Cardiac muscle cell (in vitro differentiated cells and primary cell): ENCODE data around the gene AHCTF1. TPM values are rescaled to one million over a fixed set of nuclear protein-coding genes. Genes with fewer than 3 reads are reported as not detected.
"Not testable (repeated sequence)": the region's sequence is repeated elsewhere in the genome, so short reads cannot be mapped to it uniquely, and the experiment has no call there.

ENCODE experiments used
- DNase-seq, 2 donors: peaks; one replicate each; pipeline versions ENCODE4 v3.0.0 to v3.0.0-alpha.2; 2010 to 2017; ENCODE audit warnings: low read depth in 1 of 2, low spot score in 1 of 2
- H3K27ac ChIP-seq: fragments of 200-600 bp; sonication (generic); 2 replicates; pipeline ENCODE4 v1.5.1; 2016
- H3K27me3 ChIP-seq: fragments of 200-600 bp; sonication (generic); 2 replicates; pipeline ENCODE4 v1.6.0; 2016; ENCODE audit warnings: control low read depth
- H3K36me3 ChIP-seq: fragments of 200-600 bp; sonication (generic); 2 replicates; pipeline ENCODE4 v1.5.1; 2016; ENCODE audit warnings: control low read depth
- H3K4me1 ChIP-seq: fragments of 200-600 bp; sonication (generic); 2 replicates; pipeline ENCODE4 v1.8.1; 2017; ENCODE audit warnings: low read depth, mild to moderate bottlenecking, mixed run types
- H3K4me3 ChIP-seq: fragments of 200-600 bp; sonication (generic); 2 replicates; pipeline ENCODE4 v1.5.1; 2016; ENCODE audit warnings: mild to moderate bottlenecking
- H3K9me3 ChIP-seq: fragments of 200-600 bp; sonication (generic); 2 replicates; pipeline ENCODE4 v1.5.1; 2017; ENCODE audit warnings: low read depth, mild to moderate bottlenecking, control low read depth
- CTCF ChIP-seq: IDR thresholded peaks from 2 replicates; pipeline ENCODE4 v1.5.1; 2012; ENCODE audit warnings: low read depth, mild to moderate bottlenecking, low read length
- polyA plus RNA-seq: library from polyadenylated mRNA; unstranded; fragments of >200 nt; fragmentation: Nextera tagmentation; extraction: Ambion mirVana; gene quantifications from 2 replicates; pipeline ENCODE4 v1.2.1, GENCODE V29; 2016
- total RNA-seq: library from RNA; depleted of rRNA; stranded (reverse); fragments of >200 nt; gene quantifications from 2 replicates; pipeline ENCODE4 v1.2.3, GENCODE V29; 2016

AHCTF1 gene
- total and polyA plus RNA-seq, 2 experiments from 2014 or later = 6.3 to 19.1 TPM

- Histone ChIP-seq H3K9me3 (no peaks in the 10 kb centered on the region), H3K4me1 (no peaks in the 10 kb centered on the region), H3K27ac (no peak overlapping the region), H3K27me3 (no peaks in the 10 kb centered on the region), H3K36me3 (peaks cover 73% of the 10 kb centered on the region), H3K4me3 (no peak overlapping the region)
- DNase-seq = no peak
- no peak for TF ChIP-seq CTCF
Observed at GRCh38 chr1:246897302-246897701, 34.4 kb downstream of the AHCTF1 start.

- no peaks in the 10 kb centered on the region for H3K9me3 ChIP-seq
- no peak overlapping the region for H3K4me3 ChIP-seq
- no peak for TF ChIP-seq CTCF
- H3K27ac ChIP-seq = no peak overlapping the region
- H3K36me3 ChIP-seq = peaks cover 79% of the 10 kb centered on the region
- H3K4me1 ChIP-seq = no peaks in the 10 kb centered on the region
- H3K27me3 ChIP-seq = no peaks in the 10 kb centered on the region
- DNase-seq = no peak
Observed at GRCh38 chr1:246893191-246893939, 38.4 kb downstream of the AHCTF1 start.

- H3K4me1 ChIP-seq = no peaks in the 10 kb centered on the region
- TF ChIP-seq CTCF = no peak
- no peaks in the 10 kb centered on the region for H3K9me3 ChIP-seq
- peaks cover 79% of the 10 kb centered on the region for H3K36me3 ChIP-seq
- DNase-seq = no peak
- H3K4me3 ChIP-seq = no peak overlapping the region
- no peaks in the 10 kb centered on the region for H3K27me3 ChIP-seq
- no peak overlapping the region for H3K27ac ChIP-seq
Observed at GRCh38 chr1:246891105-246891504, 40.6 kb downstream of the AHCTF1 start.

- Histone ChIP-seq H3K36me3 (peaks cover 76% of the 10 kb centered on the region), H3K27ac (no peak overlapping the region)
- DNase-seq = no peak
Observed at GRCh38 chr1:246888522-246888921, 43.2 kb downstream of the AHCTF1 start.

GRCh38 chr1:246885389-246885788, 46.4 kb downstream of the AHCTF1 start:
- peaks cover 61% of the 10 kb centered on the region for H3K36me3 ChIP-seq
- H3K27ac ChIP-seq, H3K4me1 ChIP-seq, H3K27me3 ChIP-seq, DNase-seq, H3K9me3 ChIP-seq, H3K4me3 ChIP-seq: not testable (repeated sequence)

More at GRCh38 chr1:246888522-246888921, 43.2 kb downstream of the AHCTF1 start:
- H3K27me3 ChIP-seq = no peaks in the 10 kb centered on the region
- H3K9me3 ChIP-seq = no peaks in the 10 kb centered on the region
- H3K4me1 ChIP-seq = no peaks in the 10 kb centered on the region
- H3K4me3 ChIP-seq = no peak overlapping the region
- no peak for TF ChIP-seq CTCF

- no peak overlapping the region for H3K4me3 ChIP-seq
- no peaks in the 10 kb centered on the region for H3K9me3 ChIP-seq
- H3K4me1 ChIP-seq = no peaks in the 10 kb centered on the region
- DNase-seq = no peak
- TF ChIP-seq CTCF = no peak
- H3K27me3 ChIP-seq = no peaks in the 10 kb centered on the region
- no peak overlapping the region for H3K27ac ChIP-seq
- peaks cover 29% of the 10 kb centered on the region for H3K36me3 ChIP-seq
Observed at GRCh38 chr1:246878551-246878950, 53.2 kb downstream of the AHCTF1 start.
